Vagina (tissue), 2 donors: Measurements from ENCODE around the gene PSEN2.

Experiments
- CTCF ChIP-seq, 3 experiments: fragments of 450-650 bp in 2 of 3; fragments of 200-600 bp in 1 of 3; sonication (generic) in 1 of 3; IDR thresholded peaks; one replicate each; pipeline ENCODE4 v1.5.1; 2017 to 2019; ENCODE audit warnings: antibody characterized with exemption in 3 of 3, mild to moderate bottlenecking in 2 of 3, moderate library complexity in 2 of 3
- POLR2A ChIP-seq, 2 donors: fragments of 450-650 bp; IDR thresholded peaks; one replicate each; pipeline ENCODE4 v1.6.1; 2017; ENCODE audit warnings: antibody characterized with exemption in 2 of 2, mild to moderate bottlenecking in 2 of 2, moderate library complexity in 2 of 2

- no peak for TF ChIP-seq POLR2A (IDR thresholded peaks at IDR 0.05)
- no peak for TF ChIP-seq CTCF (IDR thresholded peaks at IDR 0.05)
These were observed 25.2 kb downstream of the PSEN2 start for GRCh38 chr1:226895644-226896043.
